ENCODE measurements around the gene RAB37.

DNA sequence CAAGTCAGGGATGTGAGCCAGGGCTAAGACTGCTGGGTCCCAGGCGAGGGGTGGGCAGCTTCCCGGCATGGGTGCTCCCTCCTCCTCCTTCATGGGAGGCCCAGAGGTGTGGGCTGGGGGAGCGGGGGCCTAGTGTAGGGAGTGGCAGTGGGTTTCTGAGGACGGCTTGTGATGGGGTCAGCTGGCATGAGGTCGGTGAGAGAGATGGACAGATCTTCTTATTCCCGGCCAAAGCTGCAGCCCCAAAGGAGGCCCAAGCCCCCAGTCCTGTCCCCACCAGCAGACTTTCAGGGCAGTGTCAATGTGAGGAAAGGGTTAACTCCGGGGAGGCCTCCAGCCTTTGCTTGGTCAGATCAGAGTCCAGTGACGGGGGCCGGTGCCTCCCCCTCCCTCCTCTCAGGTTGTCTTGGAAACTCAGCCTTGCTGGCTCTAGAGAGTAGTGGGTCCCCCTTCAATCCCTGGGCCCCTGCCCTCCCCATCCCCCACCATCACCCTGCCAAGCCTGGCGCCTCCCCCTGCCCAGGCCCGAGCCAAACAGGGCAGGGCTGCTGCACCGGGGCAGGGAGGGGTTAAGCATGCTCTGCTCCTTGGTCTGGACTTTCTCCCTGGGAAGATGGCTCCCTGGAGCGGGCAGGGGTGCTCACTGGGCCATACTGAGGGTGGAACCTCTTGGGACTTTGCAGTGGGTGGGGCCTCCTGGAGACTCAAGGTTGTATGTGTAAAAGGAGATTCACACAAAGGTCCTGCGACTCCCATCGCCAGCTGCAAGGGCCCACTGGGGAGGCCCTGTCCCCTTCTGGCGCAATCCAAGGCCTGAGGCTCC, 26.7 kb downstream of the RAB37 start:
- TF ChIP-seq ARNTL (CRISPR knock-in tag; IDR thresholded peaks at IDR 0.05; ENCODE audit: borderline replicate concordance, low read depth) (no peak), TCF4 (CRISPR knock-in tag; IDR thresholded peaks at IDR 0.05; ENCODE audit: borderline replicate concordance) (no peak), SNAI2 (CRISPR knock-in tag; IDR thresholded peaks at IDR 0.05) (no peak), TOX (CRISPR knock-in tag; IDR thresholded peaks at IDR 0.05; ENCODE audit: borderline replicate concordance) (no peak), ZNF8 (CRISPR knock-in tag; IDR thresholded peaks at IDR 0.05) (no peak), BACH2 (CRISPR knock-in tag; IDR thresholded peaks at IDR 0.05; ENCODE audit: borderline replicate concordance) (no peak), ZNF565 (CRISPR knock-in tag; conservative IDR thresholded peaks at IDR 0.05; ENCODE audit: low read depth) (no peak)
- TF ChIP-seq, protein P1, sequence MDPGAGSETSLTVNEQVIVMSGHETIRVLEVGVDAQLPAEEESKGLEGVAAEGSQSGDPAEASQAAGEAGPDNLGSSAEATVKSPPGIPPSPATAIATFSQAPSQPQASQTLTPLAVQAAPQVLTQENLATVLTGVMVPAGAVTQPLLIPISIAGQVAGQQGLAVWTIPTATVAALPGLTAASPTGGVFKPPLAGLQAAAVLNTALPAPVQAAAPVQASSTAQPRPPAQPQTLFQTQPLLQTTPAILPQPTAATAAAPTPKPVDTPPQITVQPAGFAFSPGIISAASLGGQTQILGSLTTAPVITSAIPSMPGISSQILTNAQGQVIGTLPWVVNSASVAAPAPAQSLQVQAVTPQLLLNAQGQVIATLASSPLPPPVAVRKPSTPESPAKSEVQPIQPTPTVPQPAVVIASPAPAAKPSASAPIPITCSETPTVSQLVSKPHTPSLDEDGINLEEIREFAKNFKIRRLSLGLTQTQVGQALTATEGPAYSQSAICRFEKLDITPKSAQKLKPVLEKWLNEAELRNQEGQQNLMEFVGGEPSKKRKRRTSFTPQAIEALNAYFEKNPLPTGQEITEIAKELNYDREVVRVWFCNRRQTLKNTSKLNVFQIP (CRISPR knock-in tag; IDR thresholded peaks at IDR 0.05; ENCODE audit: borderline replicate concordance, low read depth): no peak
- TF ChIP-seq, protein P2, sequence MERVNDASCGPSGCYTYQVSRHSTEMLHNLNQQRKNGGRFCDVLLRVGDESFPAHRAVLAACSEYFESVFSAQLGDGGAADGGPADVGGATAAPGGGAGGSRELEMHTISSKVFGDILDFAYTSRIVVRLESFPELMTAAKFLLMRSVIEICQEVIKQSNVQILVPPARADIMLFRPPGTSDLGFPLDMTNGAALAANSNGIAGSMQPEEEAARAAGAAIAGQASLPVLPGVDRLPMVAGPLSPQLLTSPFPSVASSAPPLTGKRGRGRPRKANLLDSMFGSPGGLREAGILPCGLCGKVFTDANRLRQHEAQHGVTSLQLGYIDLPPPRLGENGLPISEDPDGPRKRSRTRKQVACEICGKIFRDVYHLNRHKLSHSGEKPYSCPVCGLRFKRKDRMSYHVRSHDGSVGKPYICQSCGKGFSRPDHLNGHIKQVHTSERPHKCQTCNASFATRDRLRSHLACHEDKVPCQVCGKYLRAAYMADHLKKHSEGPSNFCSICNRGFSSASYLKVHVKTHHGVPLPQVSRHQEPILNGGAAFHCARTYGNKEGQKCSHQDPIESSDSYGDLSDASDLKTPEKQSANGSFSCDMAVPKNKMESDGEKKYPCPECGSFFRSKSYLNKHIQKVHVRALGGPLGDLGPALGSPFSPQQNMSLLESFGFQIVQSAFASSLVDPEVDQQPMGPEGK (CRISPR knock-in tag; IDR thresholded peaks at IDR 0.05; ENCODE audit: borderline replicate concordance): no peak
- TF ChIP-seq, protein P3, sequence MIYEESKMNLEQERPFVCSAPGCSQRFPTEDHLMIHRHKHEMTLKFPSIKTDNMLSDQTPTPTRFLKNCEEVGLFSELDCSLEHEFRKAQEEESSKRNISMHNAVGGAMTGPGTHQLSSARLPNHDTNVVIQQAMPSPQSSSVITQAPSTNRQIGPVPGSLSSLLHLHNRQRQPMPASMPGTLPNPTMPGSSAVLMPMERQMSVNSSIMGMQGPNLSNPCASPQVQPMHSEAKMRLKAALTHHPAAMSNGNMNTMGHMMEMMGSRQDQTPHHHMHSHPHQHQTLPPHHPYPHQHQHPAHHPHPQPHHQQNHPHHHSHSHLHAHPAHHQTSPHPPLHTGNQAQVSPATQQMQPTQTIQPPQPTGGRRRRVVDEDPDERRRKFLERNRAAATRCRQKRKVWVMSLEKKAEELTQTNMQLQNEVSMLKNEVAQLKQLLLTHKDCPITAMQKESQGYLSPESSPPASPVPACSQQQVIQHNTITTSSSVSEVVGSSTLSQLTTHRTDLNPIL (CRISPR knock-in tag; IDR thresholded peaks at IDR 0.05; ENCODE audit: low read depth): no peak
